SK-N-SH treated with all-trans-retinoic acid at 6 μM for 48 hours (cell line): Measurements from ENCODE around the gene ADIG.

Experiments used
- BACH2 ChIP-seq: fragments of 250-450 bp; sonication (Bioruptor Pico); IDR thresholded peaks from 2 replicates; pipeline ENCODE4 v1.9.0; 2021; ENCODE audit warnings: mild to moderate bottlenecking, borderline replicate concordance
- PATZ1 ChIP-seq: fragments of 250-450 bp; sonication (Bioruptor Pico); IDR thresholded peaks from 2 replicates; pipeline ENCODE4 v1.8.0; 2020; ENCODE audit warnings: mild to moderate bottlenecking, moderate library complexity, borderline replicate concordance
- TOX ChIP-seq: fragments of 250-450 bp; sonication (Bioruptor Pico); IDR thresholded peaks from 2 replicates; pipeline ENCODE4 v1.8.0; 2021; ENCODE audit warnings: mild to moderate bottlenecking, moderate library complexity, borderline replicate concordance
- ZNF565 ChIP-seq: fragments of 450-650 bp; formaldehyde crosslinking; conservative IDR thresholded peaks from 2 replicates; pipeline ENCODE4 v1.5.0; 2020; ENCODE audit warnings: low read depth, mild to moderate bottlenecking, moderate library complexity

- no peak for TF ChIP-seq BACH2 (CRISPR knock-in tag)
- no peak for TF ChIP-seq PATZ1 (CRISPR knock-in tag)
- no peak for TF ChIP-seq TOX (CRISPR knock-in tag)
- TF ChIP-seq ZNF565 (CRISPR knock-in tag), result no peak
Measured at GRCh38 chr20:38566036-38566598, 14.9 kb upstream of the ADIG start.
